SKM-1 treated with dmso at 0.1 percent for 144 hours (cell line): ENCODE data around the gene TTR.

Source experiments
- DNase-seq: peaks from one replicate; lab custom pipeline; 2025; ENCODE audit not compliant: unreplicated experiment; lab: John Stamatoyannopoulos, UW

Gene TTR

DNA sequence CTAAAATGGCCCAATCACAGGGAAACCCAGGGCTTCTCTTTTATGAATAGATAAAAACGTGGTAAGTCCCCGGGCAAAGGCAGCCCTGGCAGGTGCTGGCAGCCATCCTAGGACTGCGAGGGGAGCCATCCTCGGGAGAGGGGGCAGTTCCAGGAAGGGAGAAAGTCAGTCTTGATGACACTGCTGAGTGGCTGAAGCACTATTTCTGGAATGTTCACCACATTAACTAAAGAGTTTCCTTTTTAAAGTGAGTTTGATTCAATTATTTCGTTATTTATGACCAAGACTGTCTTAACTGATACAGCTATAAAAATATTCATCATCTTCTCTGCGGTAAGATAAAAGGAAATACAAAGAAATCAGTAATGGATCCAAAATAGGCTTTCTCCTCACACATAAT lies 20.4 kb downstream of the TTR start:
- DNase-seq: no peak

DNA sequence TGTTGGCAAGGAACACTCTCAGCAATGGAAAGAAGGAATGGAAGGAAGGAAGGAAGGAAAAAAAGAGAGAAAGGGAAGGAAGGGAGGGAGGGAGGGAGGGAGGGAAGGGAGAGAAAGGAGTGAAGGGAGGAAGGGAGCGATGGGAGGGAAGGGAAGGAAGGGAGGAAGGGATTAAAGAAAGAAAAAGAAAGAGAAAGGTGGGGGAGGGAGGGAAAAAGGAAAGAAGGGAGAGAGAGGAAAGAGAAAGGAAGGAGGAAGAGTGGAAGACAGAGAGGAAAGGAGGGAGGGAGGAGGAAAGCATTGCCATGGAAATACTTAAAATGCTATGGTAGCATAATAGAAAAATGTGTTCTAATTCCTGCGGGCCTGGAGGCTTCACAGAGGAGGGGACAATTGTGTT lies 22.4 kb downstream of the TTR start:
- DNase-seq: no peak

DNA sequence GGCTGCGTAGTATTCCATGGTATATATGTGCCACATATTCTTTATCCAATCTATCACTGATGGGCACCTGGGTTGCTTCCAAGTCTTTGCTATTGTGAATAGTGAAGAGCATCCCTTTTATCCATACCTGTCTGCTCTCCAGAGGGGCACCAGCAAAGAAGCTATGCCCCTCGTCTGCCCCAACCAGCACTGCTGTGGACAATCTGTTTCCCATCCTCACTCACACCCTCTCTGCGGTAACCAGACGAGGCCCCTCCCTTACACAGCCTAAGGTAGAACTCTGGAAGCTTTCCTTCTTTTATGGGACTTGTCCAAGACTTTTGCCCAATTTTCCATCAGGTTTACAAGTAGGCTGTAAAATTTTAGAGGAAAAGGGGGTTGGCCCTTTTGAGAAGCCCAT lies 24.9 kb downstream of the TTR start:
- DNase-seq: no peak

DNA sequence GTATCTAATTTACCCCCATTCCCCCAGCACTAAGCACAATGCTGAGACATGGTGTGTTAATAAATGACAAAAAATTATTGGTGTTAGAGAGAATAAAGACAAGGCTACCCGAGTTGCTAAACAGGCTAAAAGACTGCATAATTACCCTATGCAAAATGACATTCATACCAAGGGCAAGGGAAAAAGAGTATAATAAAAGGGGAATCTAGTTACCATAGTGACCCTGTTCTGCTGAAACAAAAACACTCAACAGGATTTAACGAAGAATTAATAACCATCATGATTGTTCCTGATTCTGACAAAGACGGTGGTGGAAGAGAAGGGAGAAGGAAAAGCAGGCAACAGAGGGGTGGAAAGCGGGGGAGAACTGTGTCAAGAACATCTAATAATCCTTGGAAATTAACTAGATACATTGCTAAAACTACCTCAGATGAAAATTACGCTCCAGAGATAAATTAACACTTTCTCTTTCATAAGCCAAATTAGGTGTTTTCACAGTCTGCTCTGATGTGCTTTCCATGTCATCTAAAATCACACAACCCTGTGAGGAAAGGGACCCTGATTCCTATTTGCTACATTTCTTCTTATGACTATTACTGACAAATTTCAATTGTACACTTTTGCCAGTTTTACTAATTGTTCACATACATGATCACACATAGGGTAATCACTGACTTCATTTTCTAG lies 25.5 kb downstream of the TTR start:
- DNase-seq: no peak

DNA sequence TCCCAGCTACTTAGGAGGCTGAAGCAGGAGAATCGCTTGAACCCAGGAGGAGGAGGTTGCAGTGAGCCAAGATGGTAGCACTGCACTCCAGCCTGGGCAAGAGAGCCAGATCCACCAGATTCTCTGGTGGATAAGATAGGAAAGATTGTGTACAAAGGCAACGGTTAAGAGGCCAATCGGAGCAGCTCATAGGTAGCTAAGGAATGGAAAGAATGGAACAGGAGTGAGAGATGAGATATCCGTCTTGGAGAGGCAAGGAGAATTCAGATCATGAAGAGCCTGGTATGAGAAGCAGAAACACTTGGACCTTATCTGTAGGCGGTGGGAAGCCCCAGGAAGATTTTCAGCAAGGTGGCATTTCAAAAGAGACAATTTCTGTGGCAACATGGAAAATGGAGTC lies 27.1 kb downstream of the TTR start:
- DNase-seq: no peak

DNA sequence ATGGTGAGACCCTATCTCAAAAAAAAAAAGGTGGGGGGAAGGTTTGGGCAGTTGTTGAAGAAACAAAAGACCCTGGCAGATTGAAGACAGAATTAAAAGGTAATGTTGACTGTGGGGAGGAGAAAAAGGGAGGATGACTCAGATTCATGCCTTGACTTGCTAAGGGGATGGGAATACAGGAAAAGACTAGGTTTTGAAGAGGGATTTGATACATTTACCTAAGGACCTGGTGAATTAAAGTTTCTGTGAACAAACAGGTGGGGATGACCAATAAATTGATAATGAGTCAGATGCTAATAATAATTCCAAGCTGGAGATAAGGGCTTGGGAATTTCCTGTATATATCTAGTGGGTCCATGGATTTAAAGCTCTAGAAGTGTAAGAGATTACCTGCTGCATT lies 27.6 kb downstream of the TTR start:
- DNase-seq: no peak

DNA sequence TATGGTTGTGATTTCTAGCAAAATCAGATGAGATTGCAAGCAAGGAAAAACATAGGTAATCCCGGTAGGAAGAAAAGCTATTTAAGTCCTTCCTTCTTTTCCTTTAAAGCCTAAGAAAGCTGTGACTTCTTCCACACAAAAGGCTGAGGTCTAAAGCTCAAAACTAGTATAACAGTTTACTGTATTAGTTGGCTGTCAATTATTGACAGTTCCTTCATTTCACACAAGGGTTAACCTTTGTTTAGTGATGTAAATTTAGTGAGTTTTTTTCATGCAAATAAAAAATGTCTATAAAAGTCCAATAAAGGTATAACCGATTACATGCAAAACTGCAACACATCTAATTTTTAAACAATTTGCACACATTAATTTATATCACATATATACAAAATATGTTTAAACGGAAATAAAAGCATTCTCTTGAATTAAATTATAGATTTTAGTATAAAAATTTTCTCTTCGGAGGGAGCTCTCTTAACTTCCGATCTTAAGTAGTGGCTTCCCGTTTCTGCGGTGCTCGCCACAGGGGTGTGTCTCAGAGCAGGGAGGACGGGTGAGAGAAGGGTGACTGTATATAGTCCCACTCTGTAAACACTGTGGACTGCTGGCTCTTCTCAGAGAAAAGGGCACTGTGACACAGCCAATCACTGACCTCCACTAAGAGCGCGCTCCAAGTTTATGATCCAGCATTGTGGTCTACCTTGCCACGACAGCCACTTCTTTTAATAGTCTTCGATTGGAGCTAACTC lies 33.4 kb downstream of the TTR start:
- DNase-seq: no peak

DNA sequence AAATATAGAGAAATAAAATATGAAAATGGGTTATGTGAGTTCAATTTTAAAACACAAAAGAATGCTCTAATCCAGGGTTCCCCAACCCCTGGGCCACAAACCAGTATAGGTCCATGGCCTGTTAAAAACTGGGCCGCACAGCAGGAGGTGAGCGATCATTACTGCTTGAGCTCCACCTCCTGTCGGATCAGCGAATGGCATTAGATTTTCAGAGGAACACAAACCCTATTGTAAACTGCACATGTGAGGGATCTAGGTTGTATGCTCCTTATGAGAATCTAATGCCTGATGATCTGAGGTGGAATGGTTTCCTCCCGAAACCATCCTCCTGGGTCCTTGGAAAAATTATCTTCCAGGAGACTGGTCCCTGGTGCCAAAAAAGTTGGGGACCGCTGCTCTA lies 34.7 kb downstream of the TTR start:
- DNase-seq: no peak

DNA sequence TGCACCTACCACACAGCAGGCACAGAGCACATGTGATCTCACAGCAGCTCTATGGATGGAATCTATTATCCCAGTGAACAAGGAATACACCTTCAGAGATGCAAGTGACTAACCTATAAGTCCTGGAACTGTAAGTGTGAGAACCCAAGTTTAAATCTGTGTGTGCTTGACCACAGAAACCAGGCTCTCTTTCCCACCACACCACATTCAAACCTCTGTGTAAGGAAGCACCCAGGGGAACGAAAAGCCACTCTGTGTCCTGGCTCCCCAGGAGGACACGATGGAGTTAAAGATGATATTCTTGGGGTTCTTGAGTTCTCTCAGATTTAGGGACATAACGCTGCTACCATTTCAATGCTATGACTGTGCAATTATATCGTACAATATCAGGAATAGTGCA lies 38.9 kb downstream of the TTR start:
- DNase-seq: no peak

DNA sequence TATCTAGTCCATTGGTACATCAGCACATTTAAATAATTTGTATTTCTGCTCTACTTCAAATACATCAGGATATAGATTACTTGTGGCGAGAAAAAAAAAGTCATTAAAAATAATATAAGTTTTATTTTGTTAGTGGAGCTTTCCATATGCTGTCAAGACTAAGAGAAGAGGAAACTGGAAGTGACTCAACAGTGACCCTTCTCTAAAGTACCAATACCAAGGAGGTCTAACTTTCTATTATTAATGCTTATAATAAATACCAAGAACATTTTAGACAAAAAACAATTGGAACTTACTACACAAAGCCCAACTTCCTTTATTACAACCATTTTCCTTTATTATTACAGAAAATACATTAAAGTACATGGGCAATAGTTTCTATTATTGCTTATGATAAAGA lies 39.8 kb downstream of the TTR start:
- DNase-seq: no peak

DNA sequence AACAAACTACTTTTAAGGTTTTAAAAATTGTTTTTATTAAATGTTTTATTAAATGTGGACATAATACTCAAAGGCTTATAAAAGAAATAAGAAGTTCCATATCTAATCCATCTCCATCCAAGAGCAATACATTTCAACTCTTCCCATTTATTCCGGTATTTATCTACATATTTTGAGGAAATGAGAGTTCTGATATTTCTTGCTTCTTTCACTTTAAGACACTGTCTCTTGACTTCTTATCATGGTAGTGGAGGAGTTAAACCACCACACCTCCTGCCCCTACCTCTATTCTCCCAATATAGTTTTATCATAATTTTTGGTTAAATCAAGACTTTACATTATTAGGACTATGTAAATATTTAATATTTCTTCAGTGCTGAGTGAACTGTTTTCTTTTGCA lies 40.7 kb downstream of the TTR start:
- DNase-seq: no peak

DNA sequence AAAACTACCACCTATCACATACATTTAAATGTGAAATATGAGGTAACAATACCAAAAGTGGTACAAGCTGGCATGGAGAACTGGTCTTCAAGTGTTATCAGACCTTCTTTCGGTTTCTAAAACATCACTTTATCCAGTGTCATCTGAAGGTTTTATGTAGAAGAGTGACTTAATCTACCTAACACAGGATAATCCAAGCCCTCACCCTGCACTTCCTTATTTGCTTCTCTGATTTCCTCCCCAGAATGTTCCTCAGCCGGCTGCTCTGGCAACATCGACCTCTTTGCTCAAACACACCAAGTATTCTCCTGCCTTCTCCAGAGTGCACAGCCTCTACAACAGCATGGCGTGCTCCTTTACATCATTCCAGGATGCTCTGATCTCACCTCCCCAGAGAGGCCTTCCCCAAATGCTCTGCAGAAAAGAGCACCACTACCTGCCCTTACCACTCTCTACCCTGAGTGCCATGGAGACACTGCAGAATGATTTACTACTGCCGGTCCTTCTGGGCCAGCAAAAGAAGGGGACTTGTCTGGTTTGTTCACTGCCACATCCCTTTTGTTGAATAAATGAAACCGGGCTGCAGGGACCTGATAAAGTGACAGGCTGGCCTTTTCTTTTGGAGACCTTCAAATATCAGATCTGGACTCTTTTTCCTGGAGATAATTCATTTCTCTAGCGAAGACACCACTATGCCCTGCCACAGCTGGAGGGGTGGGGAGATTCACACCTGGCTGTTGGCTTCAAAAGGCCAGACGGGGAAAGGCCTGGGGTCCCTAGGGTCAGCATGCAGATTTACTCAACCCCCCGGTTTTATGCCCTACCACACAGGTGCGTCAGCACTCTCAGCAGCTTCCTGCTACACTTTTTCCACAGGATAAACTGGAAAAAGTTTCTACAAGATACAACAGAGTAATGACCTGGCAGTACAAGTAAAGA lies 42.0 kb downstream of the TTR start:
- no peak for DNase-seq

DNA sequence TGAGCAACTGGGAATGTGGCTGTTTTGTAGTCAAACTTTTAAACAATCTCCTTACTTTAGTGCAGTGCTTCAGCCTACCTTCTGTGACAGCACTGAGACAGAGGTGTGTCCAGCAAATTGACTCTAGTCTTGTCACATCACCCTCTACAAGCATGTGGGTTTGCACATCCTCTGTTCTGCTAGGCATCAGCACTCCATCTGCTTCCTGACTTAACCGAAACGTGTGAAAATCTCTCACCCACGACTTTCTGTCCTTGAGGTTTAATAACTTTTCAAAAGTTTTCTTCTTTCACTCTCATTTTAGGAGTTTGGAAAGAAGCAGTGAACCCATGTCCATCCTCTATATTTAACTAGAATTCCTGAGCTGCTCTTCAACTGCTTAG lies 42.6 kb downstream of the TTR start:
- no peak for DNase-seq

DNA sequence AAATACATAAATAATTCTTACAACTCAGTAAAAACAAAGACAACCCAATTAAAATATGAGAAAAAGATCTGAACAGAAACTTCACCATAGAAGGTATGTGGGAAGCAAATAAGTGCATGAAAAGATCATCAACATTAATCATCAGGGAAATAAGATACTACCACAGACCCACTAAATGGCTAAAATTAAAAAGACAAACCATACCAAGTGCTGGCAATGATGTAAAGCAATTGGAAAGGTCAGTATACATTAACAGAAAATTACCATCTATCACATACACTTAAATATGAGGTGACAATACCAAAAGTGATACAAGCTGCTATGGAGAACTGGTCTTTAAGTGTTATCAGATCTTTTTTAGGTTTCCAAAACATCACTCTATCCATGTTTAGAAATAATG lies 44.7 kb downstream of the TTR start:
- DNase-seq: no peak

DNA sequence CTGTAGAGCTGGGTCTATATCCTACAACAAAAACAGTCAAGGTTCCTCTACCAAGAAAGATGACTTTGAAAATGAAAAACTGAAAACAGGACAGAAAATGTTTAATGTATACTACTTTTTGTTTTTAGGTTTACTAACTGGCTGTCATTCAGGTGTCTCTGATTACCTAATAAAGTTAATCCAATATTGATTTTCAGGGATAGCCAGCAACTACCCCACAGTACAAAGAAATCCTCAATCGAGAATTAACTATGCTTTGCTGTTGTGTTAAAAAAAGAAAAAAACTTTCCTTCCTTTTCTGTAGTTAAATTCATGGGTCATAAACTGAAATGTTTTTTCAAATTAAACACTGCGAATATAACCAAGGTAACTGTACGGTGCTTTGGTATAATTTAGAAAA lies 45.8 kb downstream of the TTR start:
- DNase-seq: no peak

DNA sequence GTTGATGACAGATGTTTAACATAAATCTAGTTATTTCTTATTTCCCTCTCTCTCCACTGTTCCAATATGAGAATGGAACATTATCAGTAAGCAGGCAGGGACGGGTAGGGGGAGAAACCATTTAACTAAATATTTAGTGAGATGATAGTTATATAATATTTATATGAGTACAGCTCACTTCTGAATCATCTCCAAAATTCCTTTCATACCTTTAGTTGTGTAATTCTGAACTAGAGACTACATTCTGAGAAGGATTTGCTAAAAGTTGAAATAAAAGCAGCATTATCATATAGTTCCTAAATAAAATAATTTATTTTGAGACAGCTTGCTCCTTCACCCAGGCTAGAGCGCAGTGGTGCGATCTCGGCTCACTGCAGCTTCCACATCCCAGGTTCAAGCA lies 51.3 kb downstream of the TTR start:
- no peak for DNase-seq

DNA sequence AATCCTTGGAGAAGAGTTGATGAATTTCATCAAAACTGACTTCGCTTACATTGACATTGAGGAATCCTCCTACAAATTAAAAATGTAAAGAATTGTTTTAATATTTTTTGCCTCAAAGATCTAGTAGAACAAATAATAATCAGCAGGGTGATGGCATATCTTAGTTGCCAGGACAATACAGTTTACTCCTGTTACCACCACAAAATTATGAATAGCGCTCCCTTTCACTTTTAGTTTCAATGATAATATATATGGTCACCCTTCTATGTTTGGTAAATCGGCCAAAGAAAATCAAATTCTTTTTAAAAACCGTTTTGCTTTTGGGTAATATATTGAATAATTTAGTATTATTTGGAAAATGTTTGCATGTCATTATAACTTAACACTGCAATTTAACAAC lies 53.7 kb downstream of the TTR start:
- DNase-seq: no peak

DNA sequence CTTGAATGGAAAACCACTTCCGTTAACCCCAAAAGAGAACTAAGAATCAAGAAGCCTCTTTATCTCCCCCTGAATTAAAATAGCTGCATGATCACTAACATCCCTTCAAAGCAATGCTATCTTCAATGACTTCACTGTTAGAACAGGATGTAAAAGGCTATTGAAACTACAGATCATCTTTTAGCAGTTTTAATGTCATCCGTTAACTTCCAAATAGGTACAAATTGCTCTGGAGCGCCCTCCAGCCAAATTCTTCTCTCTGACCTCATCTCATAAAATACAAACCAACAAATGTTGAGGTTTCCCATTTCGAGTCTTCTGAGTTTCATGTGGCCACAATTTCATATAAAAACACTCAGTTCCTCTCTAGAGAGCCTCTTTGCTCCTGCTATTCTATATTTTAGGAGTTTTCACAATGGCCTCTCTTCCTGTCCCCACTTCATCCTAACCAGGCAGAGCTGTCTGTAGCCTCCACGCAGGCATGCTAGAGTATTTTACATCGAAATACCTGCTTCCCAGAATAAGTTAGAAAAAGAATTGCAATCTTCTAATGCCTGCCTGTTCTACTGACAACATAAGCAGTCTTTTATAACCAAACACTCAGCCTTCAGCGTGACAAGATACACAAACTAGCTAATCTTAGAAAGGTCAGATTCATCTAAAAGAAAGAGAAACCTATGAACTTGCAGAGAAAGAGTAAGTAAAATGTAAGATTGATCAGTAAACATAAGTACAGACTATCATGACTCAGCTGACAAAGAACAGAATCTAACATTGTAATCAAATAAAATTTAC lies 54.9 kb downstream of the TTR start:
- DNase-seq: no peak

DNA sequence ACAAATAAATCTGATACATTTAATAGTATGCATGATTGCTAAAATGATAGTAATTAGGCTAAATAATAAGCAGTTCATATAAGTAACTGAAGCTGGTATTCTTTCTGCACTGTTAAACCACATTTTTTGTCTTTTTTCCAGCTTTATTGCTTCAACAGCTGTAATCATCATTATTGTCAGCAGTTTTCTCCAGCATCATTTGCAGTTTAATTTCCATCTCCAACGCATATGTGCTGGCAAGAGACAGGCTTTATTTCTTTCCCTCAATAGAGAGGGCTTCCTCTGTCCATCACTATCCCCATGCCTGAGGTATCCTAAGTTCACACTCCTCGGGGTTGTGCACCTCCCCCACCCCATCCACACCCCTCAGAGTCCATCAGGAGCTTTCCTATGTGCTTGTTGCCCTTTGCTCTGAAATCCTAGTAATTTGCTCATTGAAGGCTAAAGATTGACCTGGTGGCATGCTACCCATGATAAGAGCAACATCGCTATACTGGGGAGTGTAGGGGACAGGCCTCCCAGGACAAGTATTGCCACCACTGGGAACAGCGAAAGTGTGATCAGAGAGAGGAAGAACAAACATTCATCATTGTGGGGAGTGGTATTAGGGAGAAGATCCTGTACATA lies 55.6 kb downstream of the TTR start:
- DNase-seq: no peak
